Natural killer cell treated with Interleukin-12 subunit alpha and Interleukin-12 subunit beta and Interleukin-15 and Interleukin-18, amount 100 ng/mL, for 72 hours (primary cell): Measurements from ENCODE around the gene PLCG2. TPM values are rescaled to one million over a fixed set of nuclear protein-coding genes. Genes with fewer than 3 reads are reported as not detected.
A peak's percentile ranks its signal among the peaks of the same experiment; 100 is the strongest.

ENCODE experiments used
- ATAC-seq, 2 donors: fragments of 150-1000 bp; cut with Tn5 transposase in 1 of 2; sonication (Bioruptor Pico), chemical (Tn5 transposase) in 1 of 2; 2 replicates each; pipeline ENCODE4 v1.10.0; 2021
- DNase-seq: peaks from one replicate; pipeline ENCODE4 v3.0.0; 2022; ENCODE audit warnings: low spot score
- H3K27ac Mint-ChIP-seq, 2 donors: 1 replicate in 1 of 2; 2 replicates in 1 of 2; pipeline ENCODE4 v1.8.0; 2022; ENCODE audit warnings: mixed read lengths in 2 of 2, mild to moderate bottlenecking in 1 of 2, moderate library complexity in 1 of 2
- H3K27me3 Mint-ChIP-seq, 2 donors: 1 replicate in 1 of 2; 2 replicates in 1 of 2; pipeline ENCODE4 v1.8.0; 2022; ENCODE audit warnings: mixed read lengths in 2 of 2
- H3K36me3 Mint-ChIP-seq: one replicate; pipeline ENCODE4 v1.8.0; 2022; ENCODE audit warnings: mixed read lengths
- H3K4me1 Mint-ChIP-seq, 2 donors: 1 replicate in 1 of 2; 2 replicates in 1 of 2; pipeline ENCODE4 v1.8.0; 2022; ENCODE audit warnings: low read depth in 2 of 2, mixed read lengths in 2 of 2, mild to moderate bottlenecking in 1 of 2
- H3K4me3 Mint-ChIP-seq: one replicate; pipeline ENCODE4 v1.8.0; 2022; ENCODE audit warnings: mixed read lengths
- H3K9me3 Mint-ChIP-seq: 2 replicates; pipeline ENCODE4 v1.8.0; 2022; ENCODE audit warnings: mixed read lengths
- total RNA-seq, 2 donors: library from RNA; stranded (reverse); gene quantifications; one replicate each; pipeline ENCODE4 v1.2.3, GENCODE V29; 2022

The PLCG2 gene
- total RNA-seq, 2 donors from 2014 or later, result 73.4 to 101 TPM

GRCh38 chr16:81920498-81920897, 141.4 kb downstream of the PLCG2 start:
- Mint-ChIP-seq H3K27ac (no peak overlapping the region), H3K4me1 (peaks cover 0 to 5% of the 10 kb centered on the region in 2 donors), H3K4me3 (no peak overlapping the region), H3K27me3 (no peaks in the 10 kb centered on the region), H3K9me3 (no peaks in the 10 kb centered on the region), H3K36me3 (peaks cover 20% of the 10 kb centered on the region)
- no peak for ATAC-seq
- DNase-seq, result peak; percentile 45

DNA sequence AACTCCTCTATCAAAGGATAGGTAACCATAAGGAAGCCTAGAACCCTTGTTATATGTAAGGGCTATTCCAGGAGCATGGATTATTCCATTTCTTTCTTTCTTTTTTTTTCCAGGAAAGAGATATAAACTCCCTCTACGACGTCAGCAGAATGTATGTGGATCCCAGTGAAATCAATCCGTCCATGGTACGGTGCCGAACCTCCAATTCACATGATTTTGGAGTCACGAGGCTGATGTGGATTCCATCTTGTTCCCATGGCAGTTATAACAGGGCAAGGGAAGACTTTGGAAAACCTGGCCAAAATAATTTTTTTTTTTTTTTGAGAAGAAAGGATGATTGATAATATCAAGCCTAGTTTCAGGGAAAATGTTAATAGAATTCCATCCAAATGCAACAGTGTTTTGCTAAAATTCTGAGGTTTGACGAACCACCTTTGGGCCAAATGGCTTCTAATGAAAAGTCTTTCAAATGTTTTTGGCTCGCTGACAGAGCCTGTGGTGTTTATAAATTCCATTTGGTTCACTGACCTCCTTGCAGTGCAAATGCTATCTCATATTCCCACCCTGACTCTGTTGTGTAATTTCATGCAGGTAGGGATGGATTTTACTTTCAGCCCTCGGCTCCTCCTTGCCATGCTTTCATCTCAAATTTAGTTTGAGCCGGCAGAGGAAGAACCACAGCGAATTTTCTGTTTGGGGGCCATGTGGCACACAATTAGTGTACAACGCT, 142.2 kb downstream of the PLCG2 start:
- H3K27ac Mint-ChIP-seq, result no peak overlapping the region
- no peaks in the 10 kb centered on the region for H3K9me3 Mint-ChIP-seq
- DNase-seq, result peak; percentile 26
- no peak overlapping the region for H3K4me3 Mint-ChIP-seq
- no peaks in the 10 kb centered on the region for H3K27me3 Mint-ChIP-seq
- no peak for ATAC-seq
- peaks cover 20% of the 10 kb centered on the region for H3K36me3 Mint-ChIP-seq
- H3K4me1 Mint-ChIP-seq, result peaks cover 0 to 5% of the 10 kb centered on the region in 2 donors

DNA sequence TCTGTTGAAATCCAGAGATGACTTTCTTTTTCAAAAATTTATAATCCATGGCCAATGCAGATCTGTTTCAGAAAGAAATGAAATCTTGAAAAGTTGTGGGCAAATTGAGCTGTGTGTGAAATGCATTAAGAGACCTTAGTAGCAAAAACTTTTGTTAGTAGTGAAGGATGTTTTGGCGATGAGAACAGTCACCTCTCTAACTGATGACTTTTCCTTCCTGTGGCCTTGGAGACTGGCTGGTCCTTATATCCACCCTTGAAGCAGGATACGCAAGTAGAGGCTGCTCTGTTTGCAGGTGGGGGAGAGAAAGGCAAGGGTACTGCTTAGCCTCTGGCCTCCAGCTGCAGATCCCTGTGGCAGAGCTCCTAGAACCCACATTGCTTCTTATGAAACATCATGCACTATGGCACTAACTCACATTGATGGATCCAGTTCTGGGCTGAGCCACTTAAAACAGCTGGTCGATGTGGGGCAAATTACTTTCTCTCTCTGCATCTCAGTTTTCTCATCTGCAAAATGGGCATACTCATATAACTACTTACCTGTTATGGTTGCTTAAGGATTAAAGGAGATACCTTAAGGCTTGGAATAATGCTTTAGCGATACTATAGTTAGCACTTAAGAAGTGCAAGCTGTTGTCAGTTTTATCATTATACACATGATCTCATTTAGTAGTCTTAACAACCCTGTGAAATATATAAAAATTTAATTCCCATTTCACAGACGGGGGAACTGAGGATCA, 142.9 kb downstream of the PLCG2 start:
- Mint-ChIP-seq H3K27me3 (no peaks in the 10 kb centered on the region), H3K4me3 (no peak overlapping the region), H3K9me3 (no peaks in the 10 kb centered on the region), H3K27ac (peak overlapping the region in 1 of 2 donors; percentile 43), H3K36me3 (peaks cover 22% of the 10 kb centered on the region), H3K4me1 (peaks cover 0 to 5% of the 10 kb centered on the region in 2 donors)
- DNase-seq (no peak), ATAC-seq (no peak)

- H3K4me3 Mint-ChIP-seq, result no peak overlapping the region
- H3K36me3 Mint-ChIP-seq, result peaks cover 27% of the 10 kb centered on the region
- ATAC-seq (no peak), DNase-seq (peak; percentile 40)
- H3K27ac Mint-ChIP-seq, result no peak overlapping the region
- H3K4me1 Mint-ChIP-seq, result peaks cover 0 to 9% of the 10 kb centered on the region in 2 donors
- no peaks in the 10 kb centered on the region for H3K9me3 Mint-ChIP-seq
- H3K27me3 Mint-ChIP-seq, result no peaks in the 10 kb centered on the region
Observed at GRCh38 chr16:81923296-81923695, 144.2 kb downstream of the PLCG2 start.

- Mint-ChIP-seq H3K4me1 (peaks cover 0 to 17% of the 10 kb centered on the region in 2 donors), H3K27ac (peak overlapping the region in 1 of 2 donors; percentile 20), H3K4me3 (no peak overlapping the region), H3K36me3 (peaks cover 17% of the 10 kb centered on the region), H3K9me3 (no peaks in the 10 kb centered on the region), H3K27me3 (no peaks in the 10 kb centered on the region)
- ATAC-seq (no peak), DNase-seq (no peak)
Observed at GRCh38 chr16:81925016-81925415, 145.9 kb downstream of the PLCG2 start.

GRCh38 chr16:81926036-81926435, 146.9 kb downstream of the PLCG2 start:
- Mint-ChIP-seq H3K4me1 (peaks cover 0 to 12% of the 10 kb centered on the region in 2 donors), H3K9me3 (no peaks in the 10 kb centered on the region), H3K36me3 (peaks cover 12% of the 10 kb centered on the region), H3K27me3 (no peaks in the 10 kb centered on the region), H3K27ac (peak overlapping the region in 1 of 2 donors; percentile 20), H3K4me3 (no peak overlapping the region)
- DNase-seq, result no peak
- no peak for ATAC-seq

DNA sequence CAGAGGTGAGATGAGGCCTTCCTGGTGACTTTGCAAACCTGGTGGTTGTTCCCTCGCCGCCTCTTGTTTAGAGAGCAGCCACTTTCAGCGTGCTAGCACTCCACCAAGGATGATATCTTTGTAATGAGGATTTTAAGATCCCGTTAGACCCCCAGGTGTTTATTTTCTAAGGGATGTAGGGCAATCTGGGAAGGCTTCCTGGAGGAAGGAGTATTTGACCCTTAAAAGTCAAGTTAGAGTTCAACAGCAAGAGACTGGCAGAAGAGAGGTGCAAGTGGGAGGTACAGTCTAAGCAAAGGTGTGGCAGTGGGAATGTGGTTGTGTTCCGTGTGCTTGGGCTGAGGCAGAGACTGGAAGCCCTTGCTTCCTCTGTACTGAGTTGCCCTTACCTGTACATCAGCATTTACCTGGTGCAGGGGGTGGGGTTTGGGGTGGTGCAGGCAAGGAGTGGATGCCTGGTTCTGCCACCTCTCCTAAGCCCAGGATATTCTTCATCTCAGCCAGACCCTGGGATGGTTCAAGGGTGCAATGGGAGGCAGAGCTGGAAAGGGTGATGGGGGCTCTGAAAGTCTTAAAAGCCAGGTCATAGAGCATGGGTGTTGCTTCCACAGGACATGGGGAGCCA, 148.6 kb downstream of the PLCG2 start:
- DNase-seq (no peak), ATAC-seq (no peak)
- Mint-ChIP-seq H3K4me1 (peaks cover 0 to 12% of the 10 kb centered on the region in 2 donors), H3K27ac (peak overlapping the region in 1 of 2 donors; percentile 88), H3K9me3 (no peaks in the 10 kb centered on the region), H3K36me3 (peaks cover 12% of the 10 kb centered on the region), H3K4me3 (no peak overlapping the region), H3K27me3 (no peaks in the 10 kb centered on the region)

GRCh38 chr16:81928271-81928918, 149.3 kb downstream of the PLCG2 start:
- H3K27ac Mint-ChIP-seq, result peak overlapping the region; percentile 53 to 88
- no peaks in the 10 kb centered on the region for H3K9me3 Mint-ChIP-seq
- H3K36me3 Mint-ChIP-seq, result peaks cover 12% of the 10 kb centered on the region
- peaks cover 0 to 14% of the 10 kb centered on the region in 2 donors for H3K4me1 Mint-ChIP-seq
- ATAC-seq (peak in 1 of 2 donors; percentile 2), DNase-seq (no peak)
- peak overlapping the region; percentile 27 for H3K4me3 Mint-ChIP-seq
- H3K27me3 Mint-ChIP-seq, result no peaks in the 10 kb centered on the region

DNA sequence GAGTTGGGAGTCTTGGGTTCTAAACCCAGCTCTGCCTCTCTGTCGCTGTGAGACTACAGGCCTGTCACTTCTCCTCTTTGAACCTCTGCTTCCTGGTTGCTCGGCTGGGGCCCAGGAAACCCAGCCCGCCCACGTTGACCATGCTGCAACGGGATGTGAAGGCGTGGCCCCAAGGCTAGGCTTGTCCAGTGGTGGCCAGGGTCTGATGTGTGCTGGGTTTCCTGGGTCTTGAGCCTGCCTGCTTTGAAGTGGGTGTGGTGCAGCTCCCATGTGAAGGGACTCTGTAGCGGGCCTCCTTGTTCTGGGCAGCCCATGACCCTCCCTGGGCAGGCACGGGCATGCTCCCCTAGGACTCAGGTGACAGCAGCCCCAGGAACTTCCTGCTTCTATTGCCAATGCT, 149.9 kb downstream of the PLCG2 start:
- Mint-ChIP-seq H3K4me3 (peak overlapping the region; percentile 27), H3K27ac (peak overlapping the region; percentile 53 to 88), H3K9me3 (no peaks in the 10 kb centered on the region), H3K36me3 (peaks cover 14% of the 10 kb centered on the region), H3K4me1 (peaks cover 4 to 18% of the 10 kb centered on the region in 2 donors), H3K27me3 (no peaks in the 10 kb centered on the region)
- peak; percentile 87 to 90 for ATAC-seq
- DNase-seq, result peak; percentile 81

GRCh38 chr16:81929841-81930240, 150.8 kb downstream of the PLCG2 start:
- Mint-ChIP-seq H3K4me1 (peaks cover 7 to 26% of the 10 kb centered on the region in 2 donors), H3K4me3 (no peak overlapping the region), H3K27ac (peak overlapping the region; percentile 53 to 88), H3K27me3 (no peaks in the 10 kb centered on the region), H3K36me3 (peaks cover 18% of the 10 kb centered on the region), H3K9me3 (no peaks in the 10 kb centered on the region)
- DNase-seq, result no peak
- no peak for ATAC-seq

- ATAC-seq, result no peak
- Mint-ChIP-seq H3K4me1 (peaks cover 7 to 27% of the 10 kb centered on the region in 2 donors), H3K27me3 (no peaks in the 10 kb centered on the region)
Observed at GRCh38 chr16:81931927-81932326, 152.8 kb downstream of the PLCG2 start.

DNA sequence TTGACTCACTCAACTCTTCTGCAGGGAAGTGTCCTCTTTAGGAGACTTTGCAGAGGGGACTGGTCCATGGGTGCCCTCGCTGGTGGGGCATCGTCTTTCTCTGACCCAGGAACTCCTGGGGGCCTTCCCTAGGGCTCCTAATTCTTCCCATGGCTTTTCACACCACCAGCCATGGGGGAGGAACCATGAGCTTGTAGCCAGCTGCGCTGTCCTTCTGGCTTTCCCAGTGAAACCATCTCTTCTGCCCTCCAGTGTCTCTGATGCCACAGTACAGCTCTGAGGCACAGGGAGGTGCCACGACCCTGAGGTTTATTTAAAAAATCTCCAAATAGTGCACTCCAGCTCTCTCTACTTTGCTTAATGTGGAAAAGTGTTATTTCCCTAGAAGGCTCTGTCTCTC, 153.6 kb downstream of the PLCG2 start:
- no peak for DNase-seq
- Mint-ChIP-seq H3K27me3 (no peaks in the 10 kb centered on the region), H3K27ac (no peak overlapping the region), H3K9me3 (no peaks in the 10 kb centered on the region), H3K36me3 (peaks cover 11% of the 10 kb centered on the region), H3K4me3 (no peak overlapping the region), H3K4me1 (peaks cover 7 to 24% of the 10 kb centered on the region in 2 donors)
- ATAC-seq, result no peak

More at GRCh38 chr16:81931927-81932326, 152.8 kb downstream of the PLCG2 start:
- no peak overlapping the region for H3K27ac Mint-ChIP-seq
- H3K9me3 Mint-ChIP-seq, result no peaks in the 10 kb centered on the region
- DNase-seq, result no peak
- H3K4me3 Mint-ChIP-seq, result no peak overlapping the region
- H3K36me3 Mint-ChIP-seq, result peaks cover 17% of the 10 kb centered on the region

DNA sequence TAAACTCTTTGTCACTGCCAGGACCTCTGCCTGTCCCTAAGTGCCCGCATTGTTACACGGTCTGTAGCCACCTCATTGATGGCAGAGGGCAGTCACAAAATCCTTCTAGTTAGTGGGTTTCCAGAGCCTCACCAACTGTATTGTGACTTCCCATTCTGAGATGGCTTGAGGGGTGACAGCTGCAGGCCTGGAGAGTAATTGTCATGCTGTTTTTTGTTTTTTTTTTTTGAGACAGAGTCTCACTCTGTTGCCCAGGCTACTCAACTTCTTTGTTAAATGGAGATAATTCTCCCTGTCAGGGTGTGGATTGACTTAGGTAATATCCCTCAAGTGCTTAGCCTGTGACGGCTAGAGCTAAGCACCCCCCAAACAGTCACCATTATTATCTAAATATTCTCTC, 154.3 kb downstream of the PLCG2 start:
- Mint-ChIP-seq H3K9me3 (no peaks in the 10 kb centered on the region), H3K4me1 (peaks cover 7 to 22% of the 10 kb centered on the region in 2 donors), H3K27ac (peak overlapping the region in 1 of 2 donors; percentile 66), H3K36me3 (peaks cover 11% of the 10 kb centered on the region), H3K27me3 (no peaks in the 10 kb centered on the region), H3K4me3 (no peak overlapping the region)
- ATAC-seq, result no peak
- no peak for DNase-seq
